ACC112 (cell line): ENCODE data around the gene ZSCAN5C.
"Not testable (repeated sequence)": the region's sequence is repeated elsewhere in the genome, so short reads cannot be mapped to it uniquely, and the experiment has no call there.

ENCODE experiments used
- H2AFZ ChIP-seq: fragments of 200-600 bp; sonication (generic); one replicate; pipeline ENCODE4 v1.6.0; 2017; ENCODE audit warnings: antibody characterized with exemption, low read length; ENCODE audit not compliant: unreplicated experiment
- H3K27ac ChIP-seq: fragments of 200-600 bp; sonication (generic); 2 replicates; pipeline ENCODE4 v1.5.1; 2014; ENCODE audit warnings: low read depth, mild to moderate bottlenecking, antibody characterized with exemption, low read length, moderate library complexity
- H3K27me3 ChIP-seq: fragments of 200-600 bp; sonication (generic); 2 replicates; pipeline ENCODE4 v1.6.1; 2014; ENCODE audit warnings: mild to moderate bottlenecking, antibody characterized with exemption, low read length, moderate library complexity, mixed read lengths; ENCODE audit not compliant: insufficient read depth
- H3K36me3 ChIP-seq: fragments of 200-600 bp; sonication (generic); 2 replicates; pipeline ENCODE4 v1.6.1; 2016; ENCODE audit warnings: mild to moderate bottlenecking, antibody characterized with exemption, low read length, moderate library complexity, mixed read lengths; ENCODE audit not compliant: insufficient read depth
- H3K4me1 ChIP-seq: fragments of 200-600 bp; sonication (generic); one replicate; pipeline ENCODE4 v1.6.1; 2016; ENCODE audit warnings: low read length, mixed read lengths; ENCODE audit not compliant: insufficient read depth, unreplicated experiment, control insufficient read depth
- H3K4me3 ChIP-seq: fragments of 200-600 bp; sonication (generic); 2 replicates; pipeline ENCODE4 v1.5.1; 2014; ENCODE audit warnings: mild to moderate bottlenecking, low read depth, low read length
- H3K79me2 ChIP-seq: fragments of 200-600 bp; sonication (generic); one replicate; pipeline ENCODE4 v1.6.0; 2016; ENCODE audit warnings: low read length; ENCODE audit not compliant: control insufficient read depth, unreplicated experiment, insufficient read depth

ZSCAN5C gene

DNA sequence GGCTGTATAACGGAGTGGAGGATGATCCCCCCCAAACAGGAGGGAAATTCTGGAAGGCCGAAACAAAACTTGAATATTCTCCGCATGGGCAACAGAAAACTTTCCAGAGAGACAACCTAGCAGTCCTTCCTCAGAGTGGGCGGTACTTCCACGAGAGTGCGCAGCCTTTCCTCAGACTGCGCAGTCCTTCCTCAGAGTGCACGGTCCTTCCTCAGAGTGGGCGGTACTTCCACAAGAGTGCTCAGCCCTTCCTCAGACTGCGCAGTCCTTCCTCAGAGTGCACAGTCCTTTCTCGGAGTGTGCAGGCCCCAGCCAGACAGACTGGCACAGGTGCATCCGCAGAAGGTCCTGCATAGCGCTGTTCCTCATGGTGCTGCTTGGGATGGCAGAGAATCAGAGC, 39.0 kb upstream of the ZSCAN5C start:
- Histone ChIP-seq H3K27me3 (no peaks in the 10 kb centered on the region), H3K27ac (no peak overlapping the region), H3K4me3 (no peak overlapping the region), H3K79me2 (no peaks in the 10 kb centered on the region), H2AFZ (no peak overlapping the region), H3K4me1 (no peaks in the 10 kb centered on the region), H3K36me3 (no peaks in the 10 kb centered on the region)

DNA sequence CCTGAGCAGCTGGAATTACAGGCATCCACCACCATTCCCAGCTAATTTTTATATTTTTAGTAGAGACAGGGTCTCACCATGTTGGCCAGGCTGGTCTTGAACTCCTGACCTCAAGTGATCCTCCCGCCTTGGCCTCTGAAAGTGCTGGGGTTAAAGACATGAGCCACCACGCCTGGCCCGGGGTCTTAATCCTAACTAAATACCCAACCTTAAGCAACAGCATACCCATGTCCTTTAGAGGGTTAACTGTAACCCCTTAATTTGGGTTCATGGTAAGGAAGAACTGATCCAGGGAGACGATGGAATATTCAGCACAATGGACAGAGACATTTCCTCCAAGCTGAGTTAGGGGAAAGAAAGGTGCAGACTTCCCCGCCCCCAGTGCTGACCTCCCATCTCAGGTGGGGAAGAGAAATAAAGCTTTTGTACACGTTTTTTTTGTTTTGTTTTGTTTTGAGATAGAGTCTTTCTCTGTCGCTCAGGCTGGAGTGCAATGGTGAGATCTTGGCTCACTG, 35.0 kb upstream of the ZSCAN5C start:
- Histone ChIP-seq H3K27ac (no peak overlapping the region), H3K36me3 (no peaks in the 10 kb centered on the region)

DNA sequence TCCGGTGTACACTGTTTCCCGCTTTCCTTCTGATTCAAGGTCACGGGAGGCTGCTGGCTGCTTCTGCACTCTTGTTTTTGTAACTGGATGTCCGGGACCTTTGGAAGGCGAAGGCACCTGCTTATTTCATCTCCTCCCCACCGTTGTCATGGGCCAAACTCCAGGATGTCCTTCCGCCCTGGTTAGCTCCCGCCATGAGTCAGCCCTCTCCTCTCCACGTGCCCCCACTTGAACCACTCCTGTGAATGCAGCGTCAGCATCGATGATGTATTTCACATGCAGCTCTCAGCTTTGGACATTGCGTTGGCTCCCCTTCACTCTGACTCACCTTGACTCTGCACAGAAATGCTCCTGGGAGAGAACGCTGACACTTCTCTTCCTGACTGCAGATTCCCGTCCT, 31.8 kb upstream of the ZSCAN5C start:
- Histone ChIP-seq H3K4me1 (no peaks in the 10 kb centered on the region), H3K27ac (no peak overlapping the region), H3K4me3 (no peak overlapping the region), H3K27me3 (peaks cover 8% of the 10 kb centered on the region), H3K36me3 (no peaks in the 10 kb centered on the region), H3K79me2 (no peaks in the 10 kb centered on the region), H2AFZ (no peak overlapping the region)

More for the DNA sequence above, 35.0 kb upstream of the ZSCAN5C start:
- Histone ChIP-seq H3K4me3 (no peak overlapping the region), H2AFZ (no peak overlapping the region), H3K27me3 (no peaks in the 10 kb centered on the region), H3K4me1 (no peaks in the 10 kb centered on the region), H3K79me2 (no peaks in the 10 kb centered on the region)

- Histone ChIP-seq H3K79me2 (no peaks in the 10 kb centered on the region), H3K27ac (no peak overlapping the region), H3K4me1 (no peaks in the 10 kb centered on the region)
Measured at GRCh38 chr19:56174086-56174485, 28.0 kb upstream of the ZSCAN5C start.

GRCh38 chr19:56174550-56174949, 27.5 kb upstream of the ZSCAN5C start:
- no peak overlapping the region for H2AFZ ChIP-seq
- H3K36me3 ChIP-seq = no peaks in the 10 kb centered on the region
- H3K4me3 ChIP-seq = no peak overlapping the region
- no peaks in the 10 kb centered on the region for H3K4me1 ChIP-seq
- peaks cover 10% of the 10 kb centered on the region for H3K27me3 ChIP-seq
- no peaks in the 10 kb centered on the region for H3K79me2 ChIP-seq
- no peak overlapping the region for H3K27ac ChIP-seq

More at GRCh38 chr19:56174086-56174485, 28.0 kb upstream of the ZSCAN5C start:
- Histone ChIP-seq H2AFZ (no peak overlapping the region), H3K27me3 (peaks cover 10% of the 10 kb centered on the region), H3K36me3 (no peaks in the 10 kb centered on the region), H3K4me3 (no peak overlapping the region)

DNA sequence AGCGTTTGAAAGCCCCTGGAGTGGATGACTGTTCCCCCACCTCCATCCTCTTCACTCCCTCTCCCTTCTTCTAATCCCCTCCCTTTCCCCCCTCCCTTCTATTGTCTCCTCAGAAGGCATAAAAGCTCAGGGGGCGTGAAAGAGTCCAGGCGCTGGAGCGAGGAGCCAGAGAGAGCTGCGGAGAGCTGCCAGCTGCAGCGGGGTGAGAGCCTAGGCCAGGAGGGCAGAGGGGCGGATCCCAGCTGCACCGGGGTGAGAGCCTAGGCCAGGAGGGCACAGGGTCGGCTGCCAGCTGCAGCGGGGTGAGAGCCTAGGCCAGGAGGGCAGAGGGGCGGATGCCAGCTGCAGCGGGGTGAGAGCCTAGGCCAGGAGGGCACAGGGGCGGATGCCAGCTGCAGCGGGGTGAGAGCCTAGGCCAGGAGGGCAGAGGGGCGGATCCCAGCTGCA, 26.2 kb upstream of the ZSCAN5C start, which contains the start of gene GALP:
Gene GALP (plus strand): TSS at position 148 of the 447 bp plus-strand sequence. CDS start 1,101 bp downstream, outside the sequence.
- H3K79me2 ChIP-seq, H3K4me3 ChIP-seq, H3K4me1 ChIP-seq, H3K27ac ChIP-seq, H3K27me3 ChIP-seq, H2AFZ ChIP-seq, H3K36me3 ChIP-seq: not testable (repeated sequence)

DNA sequence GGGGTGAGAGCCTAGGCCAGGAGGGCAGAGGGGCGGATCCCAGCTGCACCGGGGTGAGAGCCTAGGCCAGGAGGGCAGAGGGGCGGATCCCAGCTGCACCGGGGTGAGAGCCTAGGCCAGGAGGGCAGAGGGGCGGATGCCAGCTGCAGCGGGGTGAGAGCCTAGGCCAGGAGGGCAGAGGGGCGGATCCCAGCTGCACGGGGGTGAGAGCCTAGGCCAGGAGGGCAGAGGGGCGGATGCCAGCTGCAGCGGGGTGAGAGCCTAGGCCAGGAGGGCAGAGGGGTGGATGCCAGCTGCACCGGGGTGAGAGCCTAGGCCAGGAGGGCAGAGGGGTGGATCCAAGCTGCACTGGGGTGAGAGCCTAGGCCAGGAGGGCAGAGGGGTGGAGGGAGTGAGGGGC, 25.8 kb upstream of the ZSCAN5C start:
- not testable (repeated sequence) for H3K4me3 ChIP-seq, H3K4me1 ChIP-seq, H3K27me3 ChIP-seq, H3K79me2 ChIP-seq, H2AFZ ChIP-seq, H3K27ac ChIP-seq, H3K36me3 ChIP-seq

DNA sequence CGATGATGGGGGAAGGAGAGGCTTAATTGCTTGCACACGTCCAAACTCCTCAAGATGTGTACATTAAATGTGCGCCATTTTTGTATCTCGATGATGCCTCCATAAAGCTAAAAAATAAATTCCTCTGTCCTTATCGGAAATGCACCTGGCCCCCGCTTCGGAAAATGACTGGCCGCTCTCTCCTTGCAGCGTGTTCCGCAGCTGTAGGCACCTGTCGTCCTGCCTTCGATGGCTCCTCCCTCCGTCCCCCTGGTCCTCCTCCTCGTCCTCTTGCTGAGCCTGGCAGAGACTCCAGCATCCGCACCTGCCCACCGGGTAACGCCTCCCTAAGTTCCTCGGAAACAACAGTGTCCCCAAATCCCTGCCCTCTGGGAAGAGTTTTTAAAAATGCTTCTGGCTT, 25.2 kb upstream of the ZSCAN5C start:
- Histone ChIP-seq H3K4me3 (no peak overlapping the region), H3K27me3 (peaks cover 10% of the 10 kb centered on the region), H3K27ac (no peak overlapping the region), H3K36me3 (no peaks in the 10 kb centered on the region), H2AFZ (no peak overlapping the region), H3K79me2 (no peaks in the 10 kb centered on the region), H3K4me1 (no peaks in the 10 kb centered on the region)

- peaks cover 10% of the 10 kb centered on the region for H3K27me3 ChIP-seq
- H2AFZ ChIP-seq = no peak overlapping the region
- H3K4me3 ChIP-seq = no peak overlapping the region
- no peaks in the 10 kb centered on the region for H3K79me2 ChIP-seq
- H3K4me1 ChIP-seq = no peaks in the 10 kb centered on the region
- H3K27ac ChIP-seq = no peak overlapping the region
- H3K36me3 ChIP-seq = no peaks in the 10 kb centered on the region
Measured at GRCh38 chr19:56177564-56178243, 24.4 kb upstream of the ZSCAN5C start.

DNA sequence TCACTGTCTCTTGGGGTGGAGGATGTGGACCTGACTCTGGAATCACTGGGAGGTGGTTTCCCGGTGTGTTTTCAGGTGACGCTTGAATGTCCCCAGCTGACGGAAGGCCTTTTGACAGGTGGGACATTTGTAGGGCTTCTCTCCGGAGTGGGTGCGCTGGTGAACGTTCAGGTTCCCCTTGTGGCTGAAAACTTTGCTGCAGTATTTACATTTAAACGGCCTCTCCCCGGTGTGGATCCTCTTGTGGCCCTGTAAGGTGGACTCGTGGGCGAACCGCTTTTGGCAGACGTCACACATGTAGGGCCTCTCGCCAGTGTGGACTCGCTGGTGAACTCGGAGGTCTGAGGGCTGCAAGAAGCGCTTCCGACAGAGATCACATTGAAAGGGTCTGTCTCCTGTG, 12.3 kb upstream of the ZSCAN5C start:
- Histone ChIP-seq H3K79me2 (no peaks in the 10 kb centered on the region), H3K27ac (no peak overlapping the region), H3K27me3 (peaks cover 6% of the 10 kb centered on the region; the same call in 1 of the 2 replicates), H3K36me3 (no peaks in the 10 kb centered on the region), H3K4me3 (no peak overlapping the region), H3K4me1 (no peaks in the 10 kb centered on the region), H2AFZ (no peak overlapping the region)

GRCh38 chr19:56191115-56191514, 11.0 kb upstream of the ZSCAN5C start:
- H3K36me3 ChIP-seq = no peaks in the 10 kb centered on the region
- no peaks in the 10 kb centered on the region for H3K79me2 ChIP-seq
- H3K4me3 ChIP-seq = no peak overlapping the region
- H3K27ac ChIP-seq = no peak overlapping the region
- no peak overlapping the region for H2AFZ ChIP-seq
- H3K27me3 ChIP-seq = peaks cover 6% of the 10 kb centered on the region; the same call in 1 of the 2 replicates
- H3K4me1 ChIP-seq = no peaks in the 10 kb centered on the region
